NCI-H446 (cell line): Measurements from ENCODE around the gene A1BG.
"Not testable (repeated sequence)": the region's sequence is repeated elsewhere in the genome, so short reads cannot be mapped to it uniquely, and the experiment has no call there.

ENCODE experiments used
- DNase-seq, 2 experiments: peaks; one replicate each; lab custom pipeline; 2025; lab: John Stamatoyannopoulos, UW

Gene A1BG

GRCh38 chr19:58386576-58387337, 33.5 kb upstream of the A1BG start, which contains the start of gene RPS5:
Gene RPS5, plus strand, starts transcription at chr19:58387269. Its CDS starts 869 bp downstream, at chr19:58388138.
- DNase-seq: peak; percentile 97 to 99

- DNase-seq: no peak
Measured at GRCh38 chr19:58385891-58386575, 32.7 kb upstream of the A1BG start.

GRCh38 chr19:58385313-58385890, 32.1 kb upstream of the A1BG start:
- DNase-seq: no peak

GRCh38 chr19:58382997-58383603, 29.8 kb upstream of the A1BG start:
- no peak for DNase-seq

- no peak for DNase-seq
Measured at GRCh38 chr19:58381460-58382212, 28.3 kb upstream of the A1BG start.

- DNase-seq: peak; percentile 98 to 100
Measured at GRCh38 chr19:58380662-58381459, 27.6 kb upstream of the A1BG start, which contains the start of gene ZNF837. Gene ZNF837, minus strand, starts transcription at chr19:58381030. Its CDS starts 11,698 bp downstream, at chr19:58369332.

GRCh38 chr19:58380037-58380661, 26.9 kb upstream of the A1BG start:
- no peak for DNase-seq

- no peak for DNase-seq
Measured at GRCh38 chr19:58379246-58379645, 26.0 kb upstream of the A1BG start.

- not testable (repeated sequence) for DNase-seq
Measured at GRCh38 chr19:58376724-58377123, 23.4 kb upstream of the A1BG start.

- no peak for DNase-seq
Measured at GRCh38 chr19:58374200-58374599, 20.9 kb upstream of the A1BG start.

GRCh38 chr19:58372311-58373133, 19.2 kb upstream of the A1BG start:
- no peak for DNase-seq

- DNase-seq: no peak
Measured at GRCh38 chr19:58368561-58369360, 15.5 kb upstream of the A1BG start.

- DNase-seq: no peak
Measured at GRCh38 chr19:58367698-58368454, 14.6 kb upstream of the A1BG start.

GRCh38 chr19:58366585-58367430, 13.5 kb upstream of the A1BG start:
- DNase-seq: no peak

GRCh38 chr19:58364146-58364545, 10.9 kb upstream of the A1BG start:
- DNase-seq: no peak

GRCh38 chr19:58362272-58362994, 9.1 kb upstream of the A1BG start, which contains the start of gene ZNF497:
Gene ZNF497, minus strand, starts transcription at chr19:58362751. Its CDS starts 5,116 bp downstream, at chr19:58357635.
- DNase-seq: peak; percentile 95 to 98
